IMR-90 (cell line): ENCODE data around the gene FEZ2. TPM values are rescaled to one million over a fixed set of nuclear protein-coding genes. Genes with fewer than 3 reads are reported as not detected.

Source experiments
- ATAC-seq: fragments of 200-7000 bp; cut with Tn5 transposase; 2 replicates; pipeline ENCODE4 v1.9.1; 2020; ENCODE audit warnings: low read depth, mild to moderate bottlenecking, moderate library complexity
- BruUV-seq: library from RNA; stranded (reverse); fragments of 400-500 nt; replicated peaks from 2 replicates; lab custom pipeline; 2021; lab: Mats Ljungman, UMichigan
- CTCF ChIA-PET: fragments of 300-600 bp; formaldehyde crosslinking; extraction: SDS; loops from one replicate; lab custom pipeline; 2021; ENCODE audit warnings: antibody characterized with exemption; lab: Yijun Ruan, JAX
- POLR2A ChIA-PET: fragments of 300-600 bp; sonication (Branson Sonifier 250); formaldehyde crosslinking; loops from one replicate; lab custom pipeline; 2022; ENCODE audit warnings: antibody characterized with exemption; ENCODE audit not compliant: unreplicated experiment; lab: Charles Lee
- DNase-seq: peaks from one replicate; pipeline ENCODE4 v3.0.0; 2013
- H2AFZ ChIP-seq: replicated peaks from 2 replicates; pipeline ENCODE3; 2013; ENCODE audit warnings: low read length, mild to moderate bottlenecking; ENCODE audit not compliant: poor library complexity
- H2AK5ac ChIP-seq: 2 replicates; pipeline ENCODE4 v1.6.1; 2013; ENCODE audit warnings: low read depth, low read length, inconsistent platforms
- H2AK9ac ChIP-seq: replicated peaks from 2 replicates; pipeline ENCODE3; 2013; ENCODE audit warnings: mild to moderate bottlenecking, low read depth, low read length, moderate library complexity; ENCODE audit not compliant: poor library complexity
- H2BK120ac ChIP-seq: 2 replicates; pipeline ENCODE4 v1.6.1; 2013; ENCODE audit warnings: low read depth, low read length, inconsistent platforms
- H2BK15ac ChIP-seq: 3 replicates; pipeline ENCODE4 v1.6.1; 2013; ENCODE audit warnings: low read depth, low read length, inconsistent platforms
- H2BK20ac ChIP-seq: 2 replicates; pipeline ENCODE4 v1.6.1; 2013; ENCODE audit warnings: low read depth, mild to moderate bottlenecking, inconsistent platforms, low read length, moderate library complexity
- H2BK5ac ChIP-seq: 2 replicates; pipeline ENCODE4 v1.6.1; 2013; ENCODE audit warnings: mild to moderate bottlenecking, low read depth, low read length, inconsistent platforms; ENCODE audit not compliant: poor library complexity, severe bottlenecking
- H3K14ac ChIP-seq: replicated peaks from 2 replicates; pipeline ENCODE4 v1.6.1; 2013; ENCODE audit warnings: low read depth, low read length, inconsistent platforms
- H3K18ac ChIP-seq: 2 replicates; pipeline ENCODE4 v1.6.1; 2013; ENCODE audit warnings: low read depth, low read length, control low read depth
- H3K23ac ChIP-seq: 2 replicates; pipeline ENCODE4 v1.6.1; 2013; ENCODE audit warnings: low read depth, low read length, inconsistent platforms
- H3K27ac ChIP-seq: 2 replicates; pipeline ENCODE4 v1.5.1; 2013; ENCODE audit warnings: mild to moderate bottlenecking, control low read depth, low read length; ENCODE audit not compliant: insufficient read depth
- H3K27me3 ChIP-seq: 2 replicates; pipeline ENCODE4 v1.6.1; 2013; ENCODE audit warnings: low read length; ENCODE audit not compliant: control insufficient read depth, insufficient read depth
- H3K36me3 ChIP-seq: 2 replicates; pipeline ENCODE4 v1.6.1; 2013; ENCODE audit warnings: low read length, mixed read lengths; ENCODE audit not compliant: control insufficient read depth, insufficient read depth
- H3K4ac ChIP-seq: 2 replicates; pipeline ENCODE4 v1.6.1; 2013; ENCODE audit warnings: low read depth, low read length, inconsistent platforms
- H3K4me1 ChIP-seq: 2 replicates; pipeline ENCODE4 v1.6.1; 2013; ENCODE audit warnings: low read length, mixed read lengths; ENCODE audit not compliant: control insufficient read depth, insufficient read depth
- H3K4me2 ChIP-seq: 2 replicates; pipeline ENCODE4 v1.6.1; 2013; ENCODE audit warnings: low read depth, mild to moderate bottlenecking, control low read depth, low read length, moderate library complexity
- H3K4me3 ChIP-seq: 2 replicates; pipeline ENCODE4 v1.5.1; 2013; ENCODE audit warnings: low read depth, mild to moderate bottlenecking, control low read depth, low read length, moderate library complexity; ENCODE audit not compliant: insufficient read depth
- H3K56ac ChIP-seq: 2 replicates; pipeline ENCODE4 v1.6.1; 2013; ENCODE audit warnings: low read length, inconsistent platforms; ENCODE audit not compliant: insufficient read depth; ENCODE audit errors: extremely low read depth
- H3K79me1 ChIP-seq, 2 experiments: 2 replicates each; pipeline ENCODE4 v1.6.1; 2013; ENCODE audit warnings: low read length in 2 of 2, inconsistent platforms in 1 of 2, low read depth in 1 of 2
- H3K9ac ChIP-seq: 2 replicates; pipeline ENCODE4 v1.6.1; 2013; ENCODE audit warnings: low read depth, low read length, control low read depth
- H3K9me1 ChIP-seq: 2 replicates; pipeline ENCODE4 v1.6.1; 2013; ENCODE audit warnings: low read length, inconsistent platforms; ENCODE audit not compliant: insufficient read depth
- H3K9me3 ChIP-seq: 2 replicates; pipeline ENCODE4 v1.6.1; 2013; ENCODE audit warnings: low read length; ENCODE audit not compliant: control insufficient read depth, insufficient read depth
- H4K20me1 ChIP-seq: 2 replicates; pipeline ENCODE4 v1.6.1; 2013; ENCODE audit warnings: low read length, inconsistent platforms; ENCODE audit not compliant: insufficient read depth
- H4K5ac ChIP-seq: 2 replicates; pipeline ENCODE4 v1.6.1; 2013; ENCODE audit warnings: mild to moderate bottlenecking, low read depth, low read length, control low read depth
- H4K8ac ChIP-seq, 2 experiments: 2 replicates each; pipeline ENCODE4 v1.6.1; 2013; ENCODE audit warnings: low read depth in 2 of 2, low read length in 2 of 2, control low read depth in 1 of 2, inconsistent platforms in 1 of 2
- H4K91ac ChIP-seq: 2 replicates; pipeline ENCODE4 v1.6.1; 2013; ENCODE audit warnings: low read depth, low read length, inconsistent platforms; ENCODE audit not compliant: insufficient read depth
- CEBPB ChIP-seq: IDR thresholded peaks from 2 replicates; pipeline ENCODE4 v1.6.1; 2012; ENCODE audit warnings: low read depth, low read length, improper control_type of control experiment
- MAFK ChIP-seq: IDR thresholded peaks from 2 replicates; pipeline ENCODE4 v1.6.1; 2012; ENCODE audit warnings: low read depth, low read length, improper control_type of control experiment
- POLR2A ChIP-seq: IDR thresholded peaks from 2 replicates; pipeline ENCODE4 v1.6.1; 2012; ENCODE audit warnings: mild to moderate bottlenecking, low read depth, low read length
- RAD21 ChIP-seq: IDR thresholded peaks from 2 replicates; pipeline ENCODE4 v1.6.1; 2012; ENCODE audit warnings: low read length, improper control_type of control experiment
- WGBS, 2 experiments: methylation state at CpG; one replicate each; pipeline versions ENCODE4 v1.1.5 to v1.1.7; 2013; ENCODE audit warnings: missing lambda C conversion rate in 2 of 2; ENCODE audit not compliant: insufficient read length in 1 of 2; ENCODE audit errors: extremely low coverage in 2 of 2; 5-methylcytosine and 5-hydroxymethylcytosine counted together
- dilution Hi-C: fragments of 300-500 bp; cut with HindIII; formaldehyde crosslinking; loops from one replicate; pipeline ENCODE4 v1.14.3; 2018; ENCODE audit warnings: low sequenced_read_pairs; ENCODE audit not compliant: unreplicated experiment
- in situ Hi-C: fragments of 300-500 bp; cut with MboI; formaldehyde crosslinking; loops from 3 replicates; pipeline ENCODE4 v1.14.3; 2019; ENCODE audit warnings: low sequenced_read_pairs, inconsistent platforms, mixed read lengths
- intact Hi-C: fragments of 100-400 bp; cut with micrococcal nuclease; formaldehyde crosslinking; loops from 2 replicates; pipeline ENCODE4 v1.10.0; 2022
- polyA plus RNA-seq, 3 experiments: library from polyadenylated mRNA; depleted of rRNA; stranded (reverse); fragments of >200 nt; gene quantifications; 2 replicates each; pipeline ENCODE4 v1.2.3, GENCODE V29; 2012; ENCODE audit warnings: low replicate concordance in 1 of 3
- total RNA-seq: library from RNA; depleted of rRNA; stranded (reverse); fragments of >200 nt; gene quantifications from 2 replicates; pipeline ENCODE4 v1.2.3, GENCODE V29; 2012
- TF ChIP-seq, protein P1 (sequence below): fragments of 150-350 bp; IDR thresholded peaks from 2 replicates; pipeline ENCODE4 v1.6.1; 2017; ENCODE audit warnings: mild to moderate bottlenecking, antibody characterized with exemption, low read length, low read depth

The FEZ2 gene
- total and polyA plus RNA-seq, 2 of the 4 experiments (the other 2 are of a cell fraction) = 19.4 to 31.6 TPM

DNA sequence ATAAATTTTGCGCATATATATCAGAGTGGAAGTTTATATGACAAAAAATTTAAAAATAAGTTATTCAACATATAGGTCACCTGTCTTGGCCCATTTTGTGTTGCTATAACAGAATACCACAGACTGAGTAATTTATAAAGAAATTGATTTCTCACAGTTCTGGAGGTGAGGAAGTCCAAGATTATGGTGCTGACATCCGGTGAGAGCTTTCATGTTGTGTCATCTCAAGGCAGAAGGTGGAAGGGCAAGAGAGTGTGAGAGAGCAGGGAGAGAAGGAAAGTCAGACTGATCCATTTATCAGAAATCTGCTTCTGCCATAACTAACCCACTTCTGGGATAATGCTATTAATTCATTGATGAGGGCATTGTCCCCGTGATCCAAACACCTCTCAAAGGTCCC lies 9.0 kb upstream of the FEZ2 start:
- no peak overlapping the region for H2BK20ac ChIP-seq
- H2BK15ac ChIP-seq = no peak overlapping the region
- H3K23ac ChIP-seq = no peak overlapping the region
- no peak overlapping the region for H2AK5ac ChIP-seq
- no peak overlapping the region for H3K18ac ChIP-seq
- WGBS, 2 experiments = no CpG with 5 or more reads among the region's 3 CpGs
- no peaks in the 10 kb centered on the region for H3K36me3 ChIP-seq
- no peaks in the 10 kb centered on the region for H3K27me3 ChIP-seq
- ATAC-seq (no peak), DNase-seq (no peak)
- no peak overlapping the region for H2AK9ac ChIP-seq
- no peak overlapping the region for H4K5ac ChIP-seq
- BruUV-seq = no TSS peak
- no peak overlapping the region for H3K4me2 ChIP-seq
- peaks cover 4% of the 10 kb centered on the region; the same call in 1 of the 2 replicates for H3K4me1 ChIP-seq
- no peaks in the 10 kb centered on the region for H3K9me1 ChIP-seq
- dilution Hi-C loops (no loop called here), in situ Hi-C loops (no loop called here), intact Hi-C loops (no loop called here)
- no peak overlapping the region for H3K14ac ChIP-seq
- no peak overlapping the region for H3K56ac ChIP-seq
- no peak overlapping the region for H2AFZ ChIP-seq
- no peak overlapping the region for H4K91ac ChIP-seq
- H3K9ac ChIP-seq = no peak overlapping the region
- H3K4me3 ChIP-seq = no peak overlapping the region
- POLR2A ChIA-PET = no interaction called here
- H2BK120ac ChIP-seq = no peak overlapping the region
- H3K79me1 ChIP-seq = no peaks in the 10 kb centered on the region
- no peak overlapping the region for H3K27ac ChIP-seq
- no peak overlapping the region for H3K4ac ChIP-seq
- H4K8ac ChIP-seq = no peak overlapping the region
- CTCF ChIA-PET = no interaction called here
- no peak overlapping the region for H2BK5ac ChIP-seq
- no peaks in the 10 kb centered on the region for H3K9me3 ChIP-seq
- TF ChIP-seq CEBPB = no peak
- no peak for TF ChIP-seq POLR2A
- TF ChIP-seq, protein P1, sequence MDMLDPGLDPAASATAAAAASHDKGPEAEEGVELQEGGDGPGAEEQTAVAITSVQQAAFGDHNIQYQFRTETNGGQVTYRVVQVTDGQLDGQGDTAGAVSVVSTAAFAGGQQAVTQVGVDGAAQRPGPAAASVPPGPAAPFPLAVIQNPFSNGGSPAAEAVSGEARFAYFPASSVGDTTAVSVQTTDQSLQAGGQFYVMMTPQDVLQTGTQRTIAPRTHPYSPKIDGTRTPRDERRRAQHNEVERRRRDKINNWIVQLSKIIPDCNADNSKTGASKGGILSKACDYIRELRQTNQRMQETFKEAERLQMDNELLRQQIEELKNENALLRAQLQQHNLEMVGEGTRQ = no peak
- TF ChIP-seq MAFK = no peak
- TF ChIP-seq RAD21 = no peak
- H4K20me1 ChIP-seq = no peaks in the 10 kb centered on the region
